ENCODE measurements around the gene CCDC50. TPM values are rescaled to one million over a fixed set of nuclear protein-coding genes. Genes with fewer than 3 reads are reported as not detected.

The CCDC50 gene
- total RNA-seq, 4 donors from 2014 or later = 93.3 to 182 (median 125) TPM

GRCh38 chr3:191414732-191415131, 85.5 kb downstream of the CCDC50 start:
- no peak for TF ChIP-seq CTCF (IDR thresholded peaks at IDR 0.05)
- ATAC-seq (ENCODE audit: low FRiP score) = no peak
- no peak for DNase-seq (ENCODE audit: low spot score)

GRCh38 chr3:191415566-191415965, 86.4 kb downstream of the CCDC50 start:
- ATAC-seq (ENCODE audit: low FRiP score) (no peak), DNase-seq (ENCODE audit: low spot score) (no peak)
- TF ChIP-seq CTCF (IDR thresholded peaks at IDR 0.05) = no peak

GRCh38 chr3:191417457-191417729, 88.2 kb downstream of the CCDC50 start:
- TF ChIP-seq CTCF (IDR thresholded peaks at IDR 0.05) = no peak
- DNase-seq (ENCODE audit: low spot score) (no peak), ATAC-seq (ENCODE audit: low FRiP score) (no peak)

GRCh38 chr3:191420771-191421170, 91.6 kb downstream of the CCDC50 start:
- TF ChIP-seq CTCF (IDR thresholded peaks at IDR 0.05) = no peak

GRCh38 chr3:191424881-191425280, 95.7 kb downstream of the CCDC50 start:
- no peak for TF ChIP-seq CTCF (IDR thresholded peaks at IDR 0.05)
- DNase-seq (ENCODE audit: low spot score) = no peak
- ATAC-seq (ENCODE audit: low FRiP score) = no peak

More at GRCh38 chr3:191420771-191421170, 91.6 kb downstream of the CCDC50 start:
- ATAC-seq (ENCODE audit: low FRiP score) (no peak), DNase-seq (ENCODE audit: low spot score) (no peak)

- no peak for DNase-seq (ENCODE audit: low spot score)
- no peak for ATAC-seq (ENCODE audit: low FRiP score)
- no peak for TF ChIP-seq CTCF (IDR thresholded peaks at IDR 0.05)
These were observed 96.1 kb downstream of the CCDC50 start for GRCh38 chr3:191425322-191425734.

GRCh38 chr3:191426311-191426710, 97.1 kb downstream of the CCDC50 start:
- no peak for ATAC-seq (ENCODE audit: low FRiP score)
- TF ChIP-seq CTCF (IDR thresholded peaks at IDR 0.05) = no peak
- DNase-seq (ENCODE audit: low spot score) = no peak
